NCI-H2196 (cell line): ENCODE measurements around the gene PKLR.
"Not testable (repeated sequence)": the region's sequence is repeated elsewhere in the genome, so short reads cannot be mapped to it uniquely, and the experiment has no call there.

Experiments used
- DNase-seq: peaks from one replicate; lab custom pipeline; 2025; ENCODE audit not compliant: unreplicated experiment; lab: John Stamatoyannopoulos, UW

PKLR gene

GRCh38 chr1:155301342-155301841 lies at the start of gene PKLR:
Gene PKLR (minus strand): TSS chr1:155301438. CDS start chr1:155301395, 43 bp downstream.
- DNase-seq: no peak

GRCh38 chr1:155342842-155343241 lies 41.6 kb upstream of the PKLR start:
- DNase-seq: no peak

GRCh38 chr1:155339515-155340097 lies 38.4 kb upstream of the PKLR start:
- no peak for DNase-seq

- DNase-seq: no peak
Observed at GRCh38 chr1:155334962-155335361, 33.7 kb upstream of the PKLR start.

GRCh38 chr1:155329980-155330598 lies 28.9 kb upstream of the PKLR start:
- peak; percentile 15 for DNase-seq

DNA sequence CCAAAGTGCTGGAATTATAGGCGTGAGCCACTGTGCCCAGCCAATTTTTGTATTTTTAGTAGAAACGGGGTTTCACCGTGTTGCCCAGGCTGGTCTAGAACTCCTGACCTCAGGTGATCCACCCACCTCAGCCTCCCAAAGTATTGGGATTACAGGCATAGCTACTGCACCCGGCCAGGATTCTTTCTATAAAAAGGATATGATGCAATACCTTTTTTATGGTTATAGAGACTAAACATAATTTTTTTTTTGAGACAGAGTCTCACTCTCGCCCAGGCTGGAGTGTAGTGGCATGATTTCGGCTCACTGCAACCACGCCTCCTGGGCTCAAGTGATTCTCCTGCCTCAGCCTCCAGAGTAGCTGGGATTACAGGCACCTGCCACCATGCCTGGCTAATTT lies 27.6 kb upstream of the PKLR start:
- DNase-seq: not testable (repeated sequence)

- no peak for DNase-seq
Observed at GRCh38 chr1:155327981-155328380, 26.7 kb upstream of the PKLR start.

DNA sequence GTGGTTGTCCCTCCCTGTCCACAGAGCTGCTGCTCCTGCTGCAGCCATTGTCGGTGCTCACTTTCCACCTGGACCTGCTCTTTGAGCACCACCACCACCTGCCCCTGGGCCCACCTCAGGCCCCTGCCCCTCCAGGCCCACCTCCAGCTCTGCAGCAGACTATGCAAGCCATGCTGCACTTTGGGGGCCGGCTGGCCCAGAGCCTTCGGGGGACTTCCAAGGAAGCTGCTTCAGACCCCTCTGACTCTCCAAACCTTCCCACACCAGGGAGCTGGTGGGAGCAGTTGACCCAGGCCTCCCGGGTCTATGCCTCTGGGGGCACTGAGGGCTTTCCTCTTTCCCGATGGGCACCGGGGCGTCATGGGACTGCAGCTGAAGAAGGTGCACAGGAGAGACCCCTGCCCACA lies 25.4 kb upstream of the PKLR start:
- no peak for DNase-seq

- DNase-seq: no peak
Observed at GRCh38 chr1:155326020-155326526, 24.8 kb upstream of the PKLR start.

DNA sequence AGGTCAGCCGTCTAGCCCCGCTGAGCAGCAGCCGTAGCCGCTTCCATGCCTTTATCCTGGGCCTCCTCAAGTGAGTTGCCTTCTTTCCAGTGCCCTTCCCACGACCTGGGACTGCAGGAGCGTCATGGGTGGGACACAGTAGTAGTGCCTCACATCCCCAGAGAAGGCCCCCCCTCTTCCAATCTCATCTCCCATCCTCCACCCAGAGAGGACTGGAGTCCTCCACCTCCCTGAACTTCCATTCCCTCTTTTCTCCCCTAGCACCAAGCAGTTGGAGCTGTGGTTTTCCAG lies 24.3 kb upstream of the PKLR start:
- DNase-seq: no peak

- peak; percentile 73 for DNase-seq
Observed at GRCh38 chr1:155324717-155325602, 23.7 kb upstream of the PKLR start.

DNA sequence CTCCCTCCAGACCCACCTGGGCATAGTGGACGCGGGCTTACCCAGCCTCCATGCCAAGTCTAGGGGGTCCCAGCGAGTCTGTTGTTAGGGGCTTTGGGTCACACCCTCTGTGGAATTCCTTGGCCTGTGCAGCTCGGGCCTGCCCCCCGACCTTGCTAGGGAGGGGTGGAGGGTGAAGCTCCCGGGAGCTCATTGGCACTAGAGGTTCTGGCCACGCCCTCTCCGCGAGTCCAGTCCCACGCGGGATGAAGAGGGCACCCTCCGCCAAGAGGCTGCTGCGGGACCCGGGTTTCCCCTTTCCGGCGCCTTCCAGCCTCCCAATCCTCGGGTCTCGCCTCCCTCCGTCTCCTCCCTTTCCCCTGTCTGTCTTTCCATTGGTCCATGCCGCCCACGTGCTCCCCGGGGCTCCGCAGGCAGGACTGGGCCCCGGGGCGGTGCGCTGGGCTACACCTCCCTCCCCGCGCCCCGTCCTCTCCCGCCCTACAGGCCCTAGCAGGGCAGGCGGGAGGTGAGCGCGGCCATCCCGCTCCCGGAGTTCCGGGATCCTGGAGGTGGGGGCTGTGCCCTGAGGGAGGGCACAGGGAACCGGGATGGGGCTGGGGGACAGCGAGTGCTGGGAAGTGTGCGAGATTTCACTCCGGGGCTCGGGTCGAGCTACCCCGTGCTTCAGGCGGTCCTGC lies 22.9 kb upstream of the PKLR start:
- peak; percentile 93 for DNase-seq

- DNase-seq: peak; percentile 92
Observed at GRCh38 chr1:155323729-155324036, 22.4 kb upstream of the PKLR start.

DNA sequence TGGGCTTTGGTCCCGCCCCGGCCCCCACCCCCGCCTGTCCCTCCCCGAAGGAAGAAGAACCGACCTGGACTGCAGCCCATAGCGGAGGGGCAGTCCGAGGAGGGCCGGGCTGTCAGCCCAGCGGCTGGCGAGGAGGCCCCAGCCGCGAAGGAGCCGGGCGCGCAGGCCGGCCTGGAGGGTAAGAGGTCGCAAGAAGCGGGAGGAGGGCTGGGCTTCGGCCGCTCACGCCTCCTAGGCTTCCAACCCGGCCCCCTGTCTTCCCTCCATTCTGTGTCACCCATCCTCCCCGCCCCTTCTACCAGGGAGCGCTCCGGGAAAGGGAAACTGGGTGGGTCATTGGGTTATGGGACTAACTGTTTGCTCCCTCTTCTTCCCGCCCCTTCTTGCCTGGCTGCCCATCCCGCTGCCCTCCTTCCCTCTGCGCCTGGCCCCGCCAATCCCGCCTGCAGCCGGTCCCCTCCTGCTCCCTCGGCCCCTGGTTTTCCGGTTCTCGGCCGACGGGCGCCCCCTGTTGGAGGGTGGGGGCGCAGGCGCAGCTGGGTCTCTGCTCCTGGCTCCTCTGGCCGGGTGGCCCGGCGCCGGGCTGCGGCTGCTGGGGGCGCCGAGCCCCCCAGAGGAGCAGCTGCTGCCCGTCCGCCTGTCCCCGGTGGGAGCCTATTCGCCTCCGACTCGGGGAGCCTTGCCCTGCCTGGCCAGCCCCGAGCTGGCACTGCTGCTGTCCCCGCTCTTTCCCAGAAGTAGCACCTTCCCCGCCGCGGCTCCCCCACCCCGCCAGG lies 21.9 kb upstream of the PKLR start:
- DNase-seq: peak; percentile 94

- no peak for DNase-seq
Observed at GRCh38 chr1:155322571-155322952, 21.3 kb upstream of the PKLR start.

GRCh38 chr1:155321639-155322503 lies 20.6 kb upstream of the PKLR start:
- DNase-seq: no peak

DNA sequence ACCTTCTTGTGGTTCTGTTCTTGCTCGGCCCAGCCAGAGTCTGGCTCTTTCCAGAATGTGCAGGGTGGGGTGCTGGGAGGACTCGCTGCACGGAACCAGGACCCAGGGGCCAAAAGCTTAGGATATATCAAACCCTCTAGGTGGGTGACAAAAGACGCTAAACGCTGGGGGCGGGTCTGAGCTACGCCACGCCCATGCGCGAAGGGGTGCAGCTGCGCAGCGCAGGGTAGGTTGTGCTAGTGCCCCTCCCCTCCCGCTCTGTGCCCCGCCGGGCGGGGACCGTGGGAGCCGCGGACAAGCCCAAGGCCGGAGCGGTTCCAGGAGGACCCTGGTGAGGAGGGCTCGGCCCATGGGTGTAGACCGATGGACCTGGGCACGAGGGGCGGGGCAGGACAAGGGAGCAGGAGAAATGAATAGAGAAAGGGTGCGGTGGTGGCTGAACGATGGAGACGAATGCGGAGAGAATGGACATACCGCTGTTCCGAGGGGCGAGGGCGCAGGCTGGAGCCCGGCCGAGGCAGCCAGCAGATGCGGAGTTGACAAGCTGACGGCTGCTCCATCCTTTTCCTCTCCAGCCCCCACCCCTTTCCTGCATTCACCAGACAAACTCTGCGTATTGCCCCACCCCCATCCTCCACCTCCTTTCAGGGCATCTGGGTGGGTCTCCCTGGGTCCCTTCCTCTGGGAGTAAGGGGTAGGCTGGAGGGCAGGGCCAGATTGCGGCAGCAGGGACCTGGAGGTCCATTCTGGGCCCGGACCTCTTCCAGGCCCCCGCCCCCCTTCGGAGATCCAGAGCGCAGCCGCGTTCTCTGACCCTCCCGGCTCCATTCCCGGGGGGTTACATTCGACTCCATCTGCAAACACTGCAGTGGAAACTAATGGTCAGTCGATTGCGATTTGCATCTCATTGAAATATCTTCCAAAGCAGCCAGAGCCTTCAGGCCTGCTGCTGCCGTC lies 19.7 kb upstream of the PKLR start, which contains the start of gene RUSC1:
TSS of gene RUSC1 (plus strand) at position 234 of the 957 bp plus-strand sequence. CDS start 880 bp downstream, outside the sequence.
- peak; percentile 85 for DNase-seq

DNA sequence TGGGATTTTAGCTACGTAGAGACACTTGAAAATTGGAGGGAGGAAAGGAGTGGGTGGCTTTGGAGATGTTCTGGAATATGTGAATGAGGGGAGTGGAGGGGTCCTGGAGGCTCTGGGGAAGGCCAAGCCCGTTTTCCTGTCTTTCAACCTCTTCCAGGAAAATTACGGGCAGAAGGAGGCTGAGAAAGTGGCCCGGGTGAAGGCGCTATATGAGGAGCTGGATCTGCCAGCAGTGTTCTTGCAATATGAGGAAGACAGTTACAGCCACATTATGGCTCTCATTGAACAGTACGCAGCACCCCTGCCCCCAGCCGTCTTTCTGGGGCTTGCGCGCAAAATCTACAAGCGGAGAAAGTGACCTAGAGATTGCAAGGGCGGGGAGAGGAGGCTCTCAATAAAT lies 19.0 kb upstream of the PKLR start:
- DNase-seq: no peak

DNA sequence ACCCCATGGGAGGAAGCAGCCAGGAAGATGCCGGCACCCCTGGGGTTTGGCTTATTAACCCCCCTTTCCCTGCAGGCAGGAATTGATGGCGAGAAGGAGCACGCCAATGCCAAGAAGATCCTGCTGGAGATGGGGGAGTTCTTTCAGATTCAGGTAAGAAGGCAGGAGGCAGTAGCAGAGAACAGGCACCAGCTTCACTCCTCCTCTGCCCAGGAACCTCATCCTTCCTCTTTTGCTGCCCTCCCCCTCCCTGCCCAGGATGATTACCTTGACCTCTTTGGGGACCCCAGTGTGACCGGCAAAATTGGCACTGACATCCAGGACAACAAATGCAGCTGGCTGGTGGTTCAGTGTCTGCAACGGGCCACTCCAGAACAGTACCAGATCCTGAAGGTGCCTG lies 18.3 kb upstream of the PKLR start:
- no peak for DNase-seq
